ENCODE data around the gene C17orf107. TPM values are rescaled to one million over a fixed set of nuclear protein-coding genes. Genes with fewer than 3 reads are reported as not detected.
A peak's percentile ranks its signal among the peaks of the same experiment; 100 is the strongest.

Gene C17orf107
- total and polyA plus RNA-seq, 2 of the 13 experiments (the other 11 are each of a cell fraction or from before 2014, with no cell fraction given) = 0.20 to 0.59 TPM

DNA sequence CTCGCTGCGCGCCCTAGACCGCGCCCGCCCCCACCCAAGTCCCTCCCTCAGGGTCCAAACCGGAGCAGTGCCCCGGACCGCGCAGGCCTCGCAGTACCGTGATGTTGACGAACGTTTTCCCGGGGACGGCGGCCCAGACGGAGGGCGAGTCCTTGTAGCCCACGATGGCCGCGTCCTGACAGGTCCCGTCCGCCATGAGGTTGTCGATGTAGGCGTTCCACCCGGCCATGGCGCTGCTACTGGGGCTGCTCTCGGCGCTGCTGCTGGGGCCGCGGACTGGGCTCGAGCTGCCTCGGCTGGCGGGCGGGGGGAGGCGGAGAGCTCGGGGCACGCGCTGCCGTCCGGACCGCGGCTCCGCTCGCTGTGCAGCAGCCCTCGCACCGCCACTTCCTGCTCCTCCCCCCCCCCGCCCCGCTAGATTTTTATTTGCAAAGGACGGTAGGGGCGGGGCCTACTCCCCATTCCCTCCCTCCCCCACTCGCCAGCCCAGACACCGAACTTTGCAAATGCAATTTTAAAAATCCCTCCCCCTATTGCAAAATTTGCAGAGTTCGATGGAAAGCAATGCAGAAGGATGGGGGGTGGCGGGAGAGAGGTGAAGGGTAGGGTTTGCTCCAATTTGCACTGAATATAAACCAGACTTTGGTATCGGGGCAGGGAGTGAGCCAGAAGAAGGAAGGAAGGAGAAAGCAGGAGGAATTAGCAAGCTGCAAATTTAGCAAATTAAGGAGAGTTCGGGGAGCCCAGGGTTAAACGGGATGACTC is 49.0 kb downstream of the C17orf107 start, which contains the start of gene PFN1 (continued):
- TF ChIP-seq PRPF4 (IDR thresholded peaks at IDR 0.05; ENCODE audit: low read depth, low read length, poor library complexity, severe bottlenecking) = peak; percentile 37
- peak; percentile 81 for TF ChIP-seq POLR2AphosphoS5 (IDR thresholded peaks at IDR 0.05; ENCODE audit: low read depth, low read length)
- TF ChIP-seq, protein P1, sequence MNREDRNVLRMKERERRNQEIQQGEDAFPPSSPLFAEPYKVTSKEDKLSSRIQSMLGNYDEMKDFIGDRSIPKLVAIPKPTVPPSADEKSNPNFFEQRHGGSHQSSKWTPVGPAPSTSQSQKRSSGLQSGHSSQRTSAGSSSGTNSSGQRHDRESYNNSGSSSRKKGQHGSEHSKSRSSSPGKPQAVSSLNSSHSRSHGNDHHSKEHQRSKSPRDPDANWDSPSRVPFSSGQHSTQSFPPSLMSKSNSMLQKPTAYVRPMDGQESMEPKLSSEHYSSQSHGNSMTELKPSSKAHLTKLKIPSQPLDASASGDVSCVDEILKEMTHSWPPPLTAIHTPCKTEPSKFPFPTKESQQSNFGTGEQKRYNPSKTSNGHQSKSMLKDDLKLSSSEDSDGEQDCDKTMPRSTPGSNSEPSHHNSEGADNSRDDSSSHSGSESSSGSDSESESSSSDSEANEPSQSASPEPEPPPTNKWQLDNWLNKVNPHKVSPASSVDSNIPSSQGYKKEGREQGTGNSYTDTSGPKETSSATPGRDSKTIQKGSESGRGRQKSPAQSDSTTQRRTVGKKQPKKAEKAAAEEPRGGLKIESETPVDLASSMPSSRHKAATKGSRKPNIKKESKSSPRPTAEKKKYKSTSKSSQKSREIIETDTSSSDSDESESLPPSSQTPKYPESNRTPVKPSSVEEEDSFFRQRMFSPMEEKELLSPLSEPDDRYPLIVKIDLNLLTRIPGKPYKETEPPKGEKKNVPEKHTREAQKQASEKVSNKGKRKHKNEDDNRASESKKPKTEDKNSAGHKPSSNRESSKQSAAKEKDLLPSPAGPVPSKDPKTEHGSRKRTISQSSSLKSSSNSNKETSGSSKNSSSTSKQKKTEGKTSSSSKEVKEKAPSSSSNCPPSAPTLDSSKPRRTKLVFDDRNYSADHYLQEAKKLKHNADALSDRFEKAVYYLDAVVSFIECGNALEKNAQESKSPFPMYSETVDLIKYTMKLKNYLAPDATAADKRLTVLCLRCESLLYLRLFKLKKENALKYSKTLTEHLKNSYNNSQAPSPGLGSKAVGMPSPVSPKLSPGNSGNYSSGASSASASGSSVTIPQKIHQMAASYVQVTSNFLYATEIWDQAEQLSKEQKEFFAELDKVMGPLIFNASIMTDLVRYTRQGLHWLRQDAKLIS (CRISPR knock-in tag; IDR thresholded peaks at IDR 0.05) = peak; percentile 88
- no peak for TF ChIP-seq CBX5 (CRISPR knock-in tag; IDR thresholded peaks at IDR 0.05; ENCODE audit: borderline replicate concordance)
- no peak for TF ChIP-seq ZNF230 (CRISPR knock-in tag; IDR thresholded peaks at IDR 0.05)
- TF ChIP-seq PBX2 (CRISPR knock-in tag; IDR thresholded peaks at IDR 0.05) = no peak
- no peak for TF ChIP-seq RARG (CRISPR knock-in tag; IDR thresholded peaks at IDR 0.05; ENCODE audit: low read depth)
- TF ChIP-seq ZNF207 (IDR thresholded peaks at IDR 0.05; ENCODE audit: borderline replicate concordance) = no peak
- TF ChIP-seq ZNF562 (CRISPR knock-in tag; IDR thresholded peaks at IDR 0.05; ENCODE audit: borderline replicate concordance) = no peak
- peak; percentile 62; the same call in 1 of the 2 replicates for TF ChIP-seq BORCS8-MEF2B (CRISPR knock-in tag; IDR thresholded peaks at IDR 0.05)
- no peak for TF ChIP-seq KLF15 (CRISPR knock-in tag; IDR thresholded peaks at IDR 0.05; ENCODE audit: borderline replicate concordance)
- no peak for TF ChIP-seq ZBTB42 (CRISPR knock-in tag; IDR thresholded peaks at IDR 0.05)
- TF ChIP-seq GABPA (IDR thresholded peaks at IDR 0.05; ENCODE audit: low read depth, low read length) = peak; percentile 56
- peak; percentile 68 for TF ChIP-seq GABPA (CRISPR knock-in tag; IDR thresholded peaks at IDR 0.05; ENCODE audit: low read depth)
- TF ChIP-seq UBTF (CRISPR knock-in tag; IDR thresholded peaks at IDR 0.05) = peak; percentile 73; the same call in 1 of the 2 replicates
- 0 out of 2 replicates have a peak, but pooled peaks have one; percentile 38 for TF ChIP-seq ZNF354B (CRISPR knock-in tag; IDR thresholded peaks at IDR 0.05)
- TF ChIP-seq ZSCAN31 (CRISPR knock-in tag; IDR thresholded peaks at IDR 0.05; ENCODE audit: low read depth) = 0 out of 2 replicates have a peak, but pooled peaks have one; percentile 58
- TF ChIP-seq ZNF83 (CRISPR knock-in tag; IDR thresholded peaks at IDR 0.05; ENCODE audit: borderline replicate concordance) = 0 out of 2 replicates have a peak, but pooled peaks have one; percentile 82
- TF ChIP-seq, protein P2, sequence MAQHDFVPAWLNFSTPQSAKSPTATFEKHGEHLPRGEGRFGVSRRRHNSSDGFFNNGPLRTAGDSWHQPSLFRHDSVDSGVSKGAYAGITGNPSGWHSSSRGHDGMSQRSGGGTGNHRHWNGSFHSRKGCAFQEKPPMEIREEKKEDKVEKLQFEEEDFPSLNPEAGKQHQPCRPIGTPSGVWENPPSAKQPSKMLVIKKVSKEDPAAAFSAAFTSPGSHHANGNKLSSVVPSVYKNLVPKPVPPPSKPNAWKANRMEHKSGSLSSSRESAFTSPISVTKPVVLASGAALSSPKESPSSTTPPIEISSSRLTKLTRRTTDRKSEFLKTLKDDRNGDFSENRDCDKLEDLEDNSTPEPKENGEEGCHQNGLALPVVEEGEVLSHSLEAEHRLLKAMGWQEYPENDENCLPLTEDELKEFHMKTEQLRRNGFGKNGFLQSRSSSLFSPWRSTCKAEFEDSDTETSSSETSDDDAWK (CRISPR knock-in tag; IDR thresholded peaks at IDR 0.05) = no peak
- 0 out of 2 replicates have a peak, but pooled peaks have one; percentile 16 for TF ChIP-seq ZNF563 (CRISPR knock-in tag; IDR thresholded peaks at IDR 0.05)

All from HepG2 (cell line).